Panc1 (cell line): ENCODE measurements around the gene PHF19. TPM values are rescaled to one million over a fixed set of nuclear protein-coding genes. Genes with fewer than 3 reads are reported as not detected.

Experiments
- ATAC-seq: fragments of 200-7000 bp; cut with Tn5 transposase; 2 replicates; pipeline ENCODE4 v1.9.1; 2020; ENCODE audit warnings: mild to moderate bottlenecking, moderate library complexity
- BruUV-seq: library from RNA; stranded (reverse); fragments of 400-500 nt; replicated peaks from 2 replicates; lab custom pipeline; 2021; lab: Mats Ljungman, UMichigan
- CTCF ChIA-PET: fragments of 300-600 bp; sonication (Branson Sonifier 250); formaldehyde crosslinking; loops from one replicate; lab custom pipeline; 2022; ENCODE audit warnings: antibody characterized with exemption; lab: Charles Lee
- POLR2A ChIA-PET: fragments of 300-600 bp; sonication (Branson Sonifier 250); formaldehyde crosslinking; loops from one replicate; lab custom pipeline; 2022; ENCODE audit warnings: antibody characterized with exemption; lab: Charles Lee
- DNase-seq: peaks from one replicate; pipeline ENCODE4 v3.0.0-alpha.2; 2010; ENCODE audit warnings: low read depth, low spot score
- H3K27ac ChIP-seq: 2 replicates; pipeline ENCODE4 v1.5.1; 2011; ENCODE audit warnings: mild to moderate bottlenecking, low read length, inconsistent platforms
- H3K27me3 ChIP-seq: fragments of 200-500 bp; sonication (Bioruptor generic); 2 replicates; pipeline ENCODE4 v1.6.0; 2014; ENCODE audit warnings: low read length, inconsistent platforms; ENCODE audit not compliant: control insufficient read depth, insufficient read depth
- H3K36me3 ChIP-seq: fragments of 200-500 bp; sonication (Bioruptor generic); 2 replicates; pipeline ENCODE4 v1.5.1; 2014; ENCODE audit warnings: inconsistent platforms, mild to moderate bottlenecking, low read length, moderate library complexity; ENCODE audit not compliant: control insufficient read depth, insufficient read depth
- H3K4me1 ChIP-seq: 2 replicates; pipeline ENCODE4 v1.5.1; 2011; ENCODE audit warnings: inconsistent platforms, mild to moderate bottlenecking, low read length, moderate library complexity; ENCODE audit not compliant: control insufficient read depth, insufficient read depth
- H3K4me3 ChIP-seq, 2 experiments: 2 replicates each; pipeline ENCODE4 v1.5.1; 2011 to 2012; ENCODE audit warnings: low read depth in 2 of 2, low read length in 2 of 2, mild to moderate bottlenecking in 2 of 2, inconsistent platforms in 1 of 2, moderate library complexity in 1 of 2
- H3K9me3 ChIP-seq: fragments of 200-500 bp; sonication (Bioruptor generic); 2 replicates; pipeline ENCODE4 v1.5.1; 2014; ENCODE audit warnings: low read depth, mild to moderate bottlenecking, inconsistent platforms, low read length, moderate library complexity; ENCODE audit not compliant: control insufficient read depth, insufficient read depth
- CTCF ChIP-seq: fragments of 450-650 bp; IDR thresholded peaks from 2 replicates; pipeline ENCODE4 v1.5.1; 2017; ENCODE audit warnings: mild to moderate bottlenecking
- POLR2AphosphoS5 ChIP-seq: IDR thresholded peaks from 2 replicates; pipeline ENCODE4 v1.6.1; 2012; ENCODE audit warnings: mild to moderate bottlenecking, low read depth, low read length, moderate library complexity
- REST ChIP-seq, 2 experiments: IDR thresholded peaks; 2 replicates each; pipeline ENCODE4 v1.6.1; 2011 to 2012; ENCODE audit warnings: low read depth in 2 of 2, control low read depth in 1 of 2, low read length in 1 of 2, mild to moderate bottlenecking in 1 of 2, moderate library complexity in 1 of 2; ENCODE audit not compliant: insufficient read depth in 1 of 2
- SIN3A ChIP-seq: IDR thresholded peaks from 2 replicates; pipeline ENCODE4 v1.6.1; 2012; ENCODE audit warnings: low read depth, mild to moderate bottlenecking, low read length, moderate library complexity, borderline replicate concordance; ENCODE audit not compliant: insufficient read depth
- TCF7L2 ChIP-seq: IDR thresholded peaks from 2 replicates; pipeline ENCODE4 v1.6.1; 2011; ENCODE audit warnings: mild to moderate bottlenecking, low read depth, low read length, inconsistent platforms
- in situ Hi-C: cut with HindIII; loops from 2 replicates; pipeline ENCODE4 v1.10.0; 2016; ENCODE audit warnings: low sequenced_read_pairs, low pct_unique_long_range_greater_than_20kb
- intact Hi-C: fragments of 100-400 bp; cut with micrococcal nuclease; formaldehyde crosslinking; loops from one replicate; pipeline ENCODE4 v1.10.0; 2022; ENCODE audit not compliant: unreplicated experiment
- total RNA-seq: library from RNA; stranded (reverse); gene quantifications from one replicate; pipeline ENCODE4 v1.2.1, GENCODE V29; 2021; ENCODE audit not compliant: unreplicated experiment

Gene PHF19
- total RNA-seq, 1 experiment from 2014 or later: 91.1 TPM

DNA sequence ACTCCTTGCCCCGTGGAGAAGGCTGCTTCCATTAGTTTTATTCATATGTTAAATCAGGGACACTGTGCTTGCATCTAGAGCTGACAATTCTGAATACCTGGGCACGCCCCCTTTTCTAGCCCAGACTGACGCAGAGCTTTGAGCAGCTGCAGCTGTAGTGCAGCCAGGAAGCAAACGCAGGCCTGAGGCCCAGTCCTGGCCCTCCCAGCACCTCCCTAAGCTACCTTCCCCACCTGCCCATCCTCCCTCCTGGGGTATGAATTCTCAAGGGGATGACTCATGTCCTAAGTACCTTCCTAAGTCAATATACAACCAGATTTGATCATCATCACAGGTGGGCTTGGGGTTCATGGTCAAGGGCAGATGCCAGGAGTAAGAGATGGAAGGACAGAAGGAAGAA lies 3.5 kb downstream of the PHF19 start:
- Histone ChIP-seq H3K27me3 (no peaks in the 10 kb centered on the region), H3K36me3 (peaks cover 3% of the 10 kb centered on the region; the same call in 1 of the 2 replicates), H3K9me3 (no peaks in the 10 kb centered on the region), H3K27ac (peak overlapping the region; percentile 94), H3K4me3 (no peak overlapping the region), H3K4me1 (peaks cover 47% of the 10 kb centered on the region)
- no TSS peak for BruUV-seq
- CTCF ChIA-PET: no interaction called here
- POLR2A ChIA-PET: interaction anchor here (0.6 kb wide), 1 partner anchor 63 kb away, joined by 3 read pairs; no protein-coding TSS in a partner anchor
- in situ Hi-C loops (no loop called here), intact Hi-C loops (no loop called here)
- TF ChIP-seq CTCF (no peak), REST (IDR thresholded peaks at IDR 0.05; ENCODE audit: insufficient read depth in 1 of 2, low read depth in 2 of 2, low read length in 1 of 2) (no peak), POLR2AphosphoS5 (no peak), TCF7L2 (no peak), SIN3A (no peak)
- ATAC-seq: no peak
- no peak for DNase-seq

DNA sequence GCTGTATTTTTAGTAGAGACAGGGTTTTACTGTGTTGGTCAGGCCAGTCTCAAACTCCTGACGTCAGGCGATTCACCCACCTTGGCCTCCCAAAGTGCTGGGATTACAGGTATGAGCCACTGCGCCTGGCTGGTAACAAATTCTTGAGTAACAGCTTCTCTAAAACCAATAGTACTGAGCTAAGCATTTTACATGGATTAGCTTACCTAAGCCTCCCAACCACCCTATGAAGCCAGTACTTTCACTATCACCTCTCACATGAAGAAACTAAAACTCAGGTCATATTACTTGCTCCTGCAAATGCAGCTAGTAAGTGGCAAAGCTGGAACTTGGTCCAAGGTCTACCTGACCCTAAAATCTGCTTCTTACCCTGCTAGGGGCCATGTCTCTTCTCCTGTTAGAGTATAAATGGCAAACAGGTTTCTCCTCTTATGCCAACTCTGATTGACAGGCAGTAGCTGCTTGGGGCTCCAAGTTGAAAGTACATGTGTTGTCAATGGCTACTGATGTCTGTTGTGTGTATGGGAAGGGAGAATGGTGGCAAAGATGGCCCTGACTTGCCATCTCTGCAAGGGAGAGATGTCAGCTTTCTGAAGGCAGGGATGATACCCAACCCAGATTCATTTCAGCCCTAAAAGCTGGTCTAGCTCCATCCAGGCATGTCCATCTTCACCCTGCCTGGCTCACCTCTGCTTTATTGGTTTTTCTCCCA lies 4.0 kb downstream of the PHF19 start:
- DNase-seq: no peak
- CTCF ChIA-PET: no interaction called here
- BruUV-seq: no TSS peak
- Histone ChIP-seq H3K9me3 (no peaks in the 10 kb centered on the region), H3K27ac (peak overlapping the region; percentile 94), H3K36me3 (peaks cover 3% of the 10 kb centered on the region; the same call in 1 of the 2 replicates), H3K4me1 (peaks cover 44% of the 10 kb centered on the region), H3K4me3 (no peak overlapping the region), H3K27me3 (no peaks in the 10 kb centered on the region)
- TF ChIP-seq TCF7L2 (no peak), REST (IDR thresholded peaks at IDR 0.05; ENCODE audit: insufficient read depth in 1 of 2, low read depth in 2 of 2, low read length in 1 of 2) (no peak), CTCF (no peak), POLR2AphosphoS5 (no peak), SIN3A (no peak)
- ATAC-seq: no peak
- in situ Hi-C loops (no loop called here), intact Hi-C loops (no loop called here)
- POLR2A ChIA-PET: interaction anchor here (0.6 kb wide), 1 partner anchor 63 kb away, joined by 3 read pairs; no protein-coding TSS in a partner anchor
